KMS-11 (cell line): Measurements from ENCODE around the gene OR51E1.
A peak's percentile ranks its signal among the peaks of the same experiment; 100 is the strongest.

Source experiments
- H2AFZ ChIP-seq: fragments of 200-600 bp; sonication (generic); 2 replicates; pipeline ENCODE4 v1.6.1; 2016; ENCODE audit warnings: antibody characterized with exemption, mixed run types, low read depth
- H3K27ac ChIP-seq: fragments of 200-600 bp; sonication (generic); 2 replicates; pipeline ENCODE4 v1.6.1; 2016; ENCODE audit warnings: mild to moderate bottlenecking, mixed run types
- H3K27me3 ChIP-seq: fragments of 200-600 bp; sonication (generic); 2 replicates; pipeline ENCODE4 v1.6.1; 2017; ENCODE audit warnings: mild to moderate bottlenecking, low read depth, mixed run types, moderate library complexity; ENCODE audit not compliant: insufficient read depth
- H3K36me3 ChIP-seq: fragments of 200-600 bp; sonication (generic); 2 replicates; pipeline ENCODE4 v1.6.1; 2017; ENCODE audit warnings: mild to moderate bottlenecking, mixed run types; ENCODE audit not compliant: insufficient read depth
- H3K4me1 ChIP-seq: fragments of 200-600 bp; sonication (generic); 2 replicates; pipeline ENCODE4 v1.6.1; 2016; ENCODE audit warnings: mild to moderate bottlenecking, low read depth, mixed run types; ENCODE audit not compliant: poor library complexity, severe bottlenecking
- H3K4me2 ChIP-seq: fragments of 200-600 bp; sonication (generic); 2 replicates; pipeline ENCODE4 v1.7.0; 2016; ENCODE audit warnings: mild to moderate bottlenecking, mixed run types
- H3K4me3 ChIP-seq: fragments of 200-600 bp; sonication (generic); IDR thresholded peaks from 2 replicates; pipeline ENCODE4 v1.6.1; 2017; ENCODE audit warnings: low read depth, low read length, mixed read lengths; ENCODE audit not compliant: insufficient read depth
- H3K79me2 ChIP-seq: fragments of 200-600 bp; sonication (generic); 2 replicates; pipeline ENCODE4 v1.6.1; 2016; ENCODE audit warnings: low read depth, mixed run types; ENCODE audit not compliant: insufficient read depth
- H3K9ac ChIP-seq: fragments of 200-600 bp; sonication (generic); 2 replicates; pipeline ENCODE4 v1.6.1; 2016; ENCODE audit warnings: mild to moderate bottlenecking, mixed run types
- H4K20me1 ChIP-seq: fragments of 200-600 bp; sonication (generic); 2 replicates; pipeline ENCODE4 v1.6.1; 2016; ENCODE audit warnings: mild to moderate bottlenecking, mixed run types; ENCODE audit not compliant: insufficient read depth
- TF ChIP-seq, protein P1 (sequence below): fragments of 200-600 bp; sonication (generic); conservative IDR thresholded peaks from 2 replicates; pipeline ENCODE4 v1.6.1; 2017; ENCODE audit warnings: low read depth, mild to moderate bottlenecking, antibody characterized with exemption, low read length, moderate library complexity, mixed read lengths

OR51E1 gene, protein sequence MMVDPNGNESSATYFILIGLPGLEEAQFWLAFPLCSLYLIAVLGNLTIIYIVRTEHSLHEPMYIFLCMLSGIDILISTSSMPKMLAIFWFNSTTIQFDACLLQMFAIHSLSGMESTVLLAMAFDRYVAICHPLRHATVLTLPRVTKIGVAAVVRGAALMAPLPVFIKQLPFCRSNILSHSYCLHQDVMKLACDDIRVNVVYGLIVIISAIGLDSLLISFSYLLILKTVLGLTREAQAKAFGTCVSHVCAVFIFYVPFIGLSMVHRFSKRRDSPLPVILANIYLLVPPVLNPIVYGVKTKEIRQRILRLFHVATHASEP

DNA sequence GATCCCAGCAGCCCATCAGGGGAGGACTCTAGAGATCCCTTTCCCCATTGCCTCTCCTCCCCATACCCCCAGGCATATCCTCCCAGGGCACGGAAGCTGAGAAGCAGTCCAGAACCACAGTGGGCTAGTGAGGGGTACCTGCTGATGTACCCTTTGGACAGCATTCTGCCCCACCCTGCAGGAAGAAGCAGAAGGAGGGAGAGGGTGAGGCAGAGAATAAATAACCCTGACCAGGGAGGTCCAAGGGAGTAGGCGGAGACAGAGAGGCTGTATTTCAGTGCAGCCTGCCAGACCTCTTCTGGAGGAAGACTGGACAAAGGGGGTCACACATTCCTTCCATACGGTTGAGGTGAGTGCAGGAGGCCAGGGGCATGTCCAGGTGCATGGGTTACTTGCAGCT lies at the start of gene OR51E1:
Gene OR51E1 (plus strand): TSS at position 301 of the 400 bp plus-strand sequence. CDS start 8,545 bp downstream, outside the sequence.
- Histone ChIP-seq H3K36me3 (no peaks in the 10 kb centered on the region), H3K4me2 (no peak within 1 kb of the TSS), H3K27ac (no peak within 1 kb of the TSS), H4K20me1 (no peaks in the 10 kb centered on the region), H3K27me3 (no peaks in the 10 kb centered on the region), H3K4me1 (no peaks in the 10 kb centered on the region), H3K9ac (no peak within 1 kb of the TSS), H3K4me3 (no peak within 1 kb of the TSS), H2AFZ (no peak within 1 kb of the TSS), H3K79me2 (no peaks in the 10 kb centered on the region)
- TF ChIP-seq, protein P1, sequence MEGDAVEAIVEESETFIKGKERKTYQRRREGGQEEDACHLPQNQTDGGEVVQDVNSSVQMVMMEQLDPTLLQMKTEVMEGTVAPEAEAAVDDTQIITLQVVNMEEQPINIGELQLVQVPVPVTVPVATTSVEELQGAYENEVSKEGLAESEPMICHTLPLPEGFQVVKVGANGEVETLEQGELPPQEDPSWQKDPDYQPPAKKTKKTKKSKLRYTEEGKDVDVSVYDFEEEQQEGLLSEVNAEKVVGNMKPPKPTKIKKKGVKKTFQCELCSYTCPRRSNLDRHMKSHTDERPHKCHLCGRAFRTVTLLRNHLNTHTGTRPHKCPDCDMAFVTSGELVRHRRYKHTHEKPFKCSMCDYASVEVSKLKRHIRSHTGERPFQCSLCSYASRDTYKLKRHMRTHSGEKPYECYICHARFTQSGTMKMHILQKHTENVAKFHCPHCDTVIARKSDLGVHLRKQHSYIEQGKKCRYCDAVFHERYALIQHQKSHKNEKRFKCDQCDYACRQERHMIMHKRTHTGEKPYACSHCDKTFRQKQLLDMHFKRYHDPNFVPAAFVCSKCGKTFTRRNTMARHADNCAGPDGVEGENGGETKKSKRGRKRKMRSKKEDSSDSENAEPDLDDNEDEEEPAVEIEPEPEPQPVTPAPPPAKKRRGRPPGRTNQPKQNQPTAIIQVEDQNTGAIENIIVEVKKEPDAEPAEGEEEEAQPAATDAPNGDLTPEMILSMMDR = no peak

- Histone ChIP-seq H3K27ac (no peak overlapping the region), H3K4me3 (no peak overlapping the region), H3K79me2 (no peaks in the 10 kb centered on the region), H3K36me3 (no peaks in the 10 kb centered on the region), H3K4me2 (no peak overlapping the region), H3K4me1 (peaks cover 10% of the 10 kb centered on the region), H4K20me1 (no peaks in the 10 kb centered on the region), H3K9ac (no peak overlapping the region), H3K27me3 (no peaks in the 10 kb centered on the region), H2AFZ (no peak overlapping the region)
- TF ChIP-seq, protein P1 = no peak
These were observed 38.7 kb upstream of the OR51E1 start for GRCh38 chr11:4605057-4605456.

DNA sequence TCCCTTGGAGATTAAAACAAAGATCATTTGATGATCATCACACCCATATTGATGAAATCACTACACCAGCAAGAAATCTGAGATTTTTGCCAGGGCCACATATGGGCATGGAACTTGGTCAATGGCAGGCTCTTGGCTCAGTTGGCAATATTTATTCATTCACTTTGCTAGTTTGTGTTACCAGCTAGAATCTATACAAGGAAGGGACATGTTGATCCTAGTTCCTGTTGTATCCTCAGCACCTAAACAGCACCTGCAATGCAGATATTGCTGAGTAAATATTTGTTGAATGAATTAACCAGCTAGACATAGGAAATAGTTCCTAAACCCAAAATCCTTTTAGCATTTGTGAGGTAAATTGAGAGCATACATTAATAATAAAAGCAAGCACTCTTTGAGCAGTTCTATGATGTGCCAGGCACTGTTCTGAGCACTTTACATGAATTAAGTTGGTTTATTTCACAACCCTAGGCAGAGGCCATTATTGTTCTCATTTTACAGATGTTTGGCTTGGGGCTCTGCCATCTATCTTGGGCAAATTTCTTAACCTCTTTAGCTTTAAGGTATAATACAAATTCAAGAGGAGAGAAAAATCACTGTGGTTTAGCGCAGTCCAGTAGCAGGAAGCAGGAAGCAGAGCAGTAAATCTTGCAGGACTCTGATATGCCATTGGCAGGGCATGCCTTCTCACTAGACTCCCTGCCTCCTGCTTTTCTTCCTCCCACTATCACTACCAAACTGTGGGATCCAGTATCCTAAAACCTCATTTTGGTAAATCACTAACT lies 37.4 kb upstream of the OR51E1 start:
- H3K27me3 ChIP-seq = no peaks in the 10 kb centered on the region
- H2AFZ ChIP-seq = no peak overlapping the region
- peak overlapping the region; percentile 81; the same call in 1 of the 2 replicates for H3K4me2 ChIP-seq
- TF ChIP-seq, protein P1 = no peak
- no peak overlapping the region for H3K9ac ChIP-seq
- no peak overlapping the region for H3K4me3 ChIP-seq
- H4K20me1 ChIP-seq = no peaks in the 10 kb centered on the region
- peaks cover 10% of the 10 kb centered on the region for H3K4me1 ChIP-seq
- H3K36me3 ChIP-seq = no peaks in the 10 kb centered on the region
- H3K79me2 ChIP-seq = no peaks in the 10 kb centered on the region
- H3K27ac ChIP-seq = no peak overlapping the region

DNA sequence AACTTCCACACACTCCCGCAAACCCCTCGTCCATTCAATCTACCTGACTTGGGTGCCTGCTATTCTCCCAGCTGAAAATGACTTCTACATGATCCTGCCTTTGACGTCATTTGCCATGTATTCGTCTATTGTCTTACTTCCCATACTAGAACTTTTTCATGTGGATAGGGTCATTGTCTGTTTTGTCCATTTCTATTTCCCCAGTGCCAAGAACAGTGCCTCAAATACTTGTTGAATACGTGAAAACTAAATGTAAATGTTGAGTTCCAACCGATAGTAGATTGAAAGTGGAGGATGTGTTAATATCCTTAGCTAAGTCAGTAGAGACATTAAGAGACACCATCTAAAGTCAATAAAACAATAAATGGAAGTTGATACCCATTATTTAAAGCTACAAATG lies 36.7 kb upstream of the OR51E1 start:
- no peak overlapping the region for H3K4me3 ChIP-seq
- no peaks in the 10 kb centered on the region for H3K27me3 ChIP-seq
- no peaks in the 10 kb centered on the region for H3K36me3 ChIP-seq
- H3K27ac ChIP-seq = no peak overlapping the region
- H3K9ac ChIP-seq = peak overlapping the region; percentile 69; the same call in 1 of the 2 replicates
- no peaks in the 10 kb centered on the region for H4K20me1 ChIP-seq
- H2AFZ ChIP-seq = peak overlapping the region; percentile 85; the same call in 1 of the 2 replicates
- H3K79me2 ChIP-seq = no peaks in the 10 kb centered on the region
- H3K4me2 ChIP-seq = peak overlapping the region; percentile 81
- TF ChIP-seq, protein P1 = no peak
- peaks cover 10% of the 10 kb centered on the region for H3K4me1 ChIP-seq
